HFFc6 (cell line): ENCODE results near the gene ZNF232. TPM values are rescaled to one million over a fixed set of nuclear protein-coding genes. Genes with fewer than 3 reads are reported as not detected.
"Not testable (repeated sequence)": the region's sequence is repeated elsewhere in the genome, so short reads cannot be mapped to it uniquely, and the experiment has no call there.

Source experiments
- DNase-seq: peaks from one replicate; pipeline ENCODE4 v3.0.0-alpha.2; 2018
- H3K27ac Mint-ChIP-seq: 2 replicates; pipeline ENCODE4 v1.8.0; 2020; ENCODE audit warnings: mild to moderate bottlenecking, mixed read lengths
- H3K27me3 Mint-ChIP-seq: 2 replicates; pipeline ENCODE4 v1.8.0; 2021; ENCODE audit warnings: mild to moderate bottlenecking, moderate library complexity, mixed read lengths; ENCODE audit not compliant: insufficient read depth
- H3K36me3 Mint-ChIP-seq: 2 replicates; pipeline ENCODE4 v1.8.0; 2021; ENCODE audit warnings: low read depth, mixed read lengths
- H3K4me1 Mint-ChIP-seq: 2 replicates; pipeline ENCODE4 v1.8.0; 2020; ENCODE audit warnings: low read depth, mixed read lengths
- H3K4me3 Mint-ChIP-seq: 2 replicates; pipeline ENCODE4 v1.8.0; 2020; ENCODE audit warnings: mild to moderate bottlenecking, moderate library complexity, mixed read lengths
- H3K9me3 Mint-ChIP-seq: 2 replicates; pipeline ENCODE4 v1.8.0; 2020; ENCODE audit warnings: mild to moderate bottlenecking, mixed read lengths
- total RNA-seq, 6 experiments: library from RNA; stranded (reverse); fragmentation: NEBNext Ultra II Directional; extraction: Animal tissue kit (Norgen Biotek cat#: 25700); gene quantifications; 2 replicates in 1 of 6; 3 replicates in 5 of 6; pipeline ENCODE4 v1.2.3, GENCODE V29; 2021
- TF ChIP-seq, protein P1 (sequence below): fragments of 200-600 bp; sonication (generic); IDR thresholded peaks from 2 replicates; pipeline ENCODE4 v1.5.0; 2021; ENCODE audit warnings: antibody characterized with exemption, mild to moderate bottlenecking

ZNF232 gene
- total RNA-seq, 6 experiments from 2014 or later, result 3.5 to 4.9 (median 3.8) TPM

DNA sequence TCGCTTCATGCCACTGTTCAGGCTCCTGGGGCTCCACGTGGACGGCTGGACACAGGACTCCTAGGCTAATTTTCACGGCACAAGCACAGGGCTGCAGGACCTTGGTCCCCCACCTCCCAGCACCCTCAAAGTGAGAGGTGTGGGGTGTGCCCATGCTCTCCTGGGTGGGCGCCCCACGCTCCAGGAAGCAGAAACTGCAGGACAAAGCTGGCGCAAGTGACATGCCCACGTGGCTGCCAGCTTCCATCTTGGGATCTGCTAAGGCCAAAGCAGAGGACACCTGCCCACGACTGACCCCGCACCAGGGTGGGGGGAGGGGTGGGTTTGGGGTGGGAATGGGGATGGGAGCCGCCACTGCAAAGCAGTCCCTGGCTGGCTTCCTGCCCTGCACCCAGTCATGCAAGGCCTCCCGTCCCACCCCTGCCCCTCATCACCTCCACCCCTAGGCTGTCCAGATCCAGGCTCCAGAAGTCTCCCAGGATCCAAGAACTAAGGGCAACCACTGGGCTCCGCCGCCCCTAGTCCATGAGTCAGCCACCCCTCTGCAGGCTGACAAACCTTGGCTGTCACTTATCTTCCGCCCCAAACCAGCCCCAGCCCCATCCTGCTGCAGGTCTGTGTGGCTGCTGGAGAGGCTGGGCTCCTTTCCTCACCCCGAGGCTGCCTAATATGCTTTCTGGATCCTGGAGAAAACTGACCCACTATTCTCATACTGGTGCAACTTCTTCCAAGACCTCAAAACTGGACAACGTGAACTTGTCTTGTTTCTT is 15.2 kb upstream of the ZNF232 start:
- Mint-ChIP-seq H3K27me3 (peaks cover 52% of the 10 kb centered on the region), H3K36me3 (no peaks in the 10 kb centered on the region), H3K9me3 (no peaks in the 10 kb centered on the region), H3K4me1 (no peaks in the 10 kb centered on the region), H3K27ac (no peak overlapping the region), H3K4me3 (no peak overlapping the region)
- TF ChIP-seq, protein P1, sequence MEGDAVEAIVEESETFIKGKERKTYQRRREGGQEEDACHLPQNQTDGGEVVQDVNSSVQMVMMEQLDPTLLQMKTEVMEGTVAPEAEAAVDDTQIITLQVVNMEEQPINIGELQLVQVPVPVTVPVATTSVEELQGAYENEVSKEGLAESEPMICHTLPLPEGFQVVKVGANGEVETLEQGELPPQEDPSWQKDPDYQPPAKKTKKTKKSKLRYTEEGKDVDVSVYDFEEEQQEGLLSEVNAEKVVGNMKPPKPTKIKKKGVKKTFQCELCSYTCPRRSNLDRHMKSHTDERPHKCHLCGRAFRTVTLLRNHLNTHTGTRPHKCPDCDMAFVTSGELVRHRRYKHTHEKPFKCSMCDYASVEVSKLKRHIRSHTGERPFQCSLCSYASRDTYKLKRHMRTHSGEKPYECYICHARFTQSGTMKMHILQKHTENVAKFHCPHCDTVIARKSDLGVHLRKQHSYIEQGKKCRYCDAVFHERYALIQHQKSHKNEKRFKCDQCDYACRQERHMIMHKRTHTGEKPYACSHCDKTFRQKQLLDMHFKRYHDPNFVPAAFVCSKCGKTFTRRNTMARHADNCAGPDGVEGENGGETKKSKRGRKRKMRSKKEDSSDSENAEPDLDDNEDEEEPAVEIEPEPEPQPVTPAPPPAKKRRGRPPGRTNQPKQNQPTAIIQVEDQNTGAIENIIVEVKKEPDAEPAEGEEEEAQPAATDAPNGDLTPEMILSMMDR, result no peak
- no peak for DNase-seq

DNA sequence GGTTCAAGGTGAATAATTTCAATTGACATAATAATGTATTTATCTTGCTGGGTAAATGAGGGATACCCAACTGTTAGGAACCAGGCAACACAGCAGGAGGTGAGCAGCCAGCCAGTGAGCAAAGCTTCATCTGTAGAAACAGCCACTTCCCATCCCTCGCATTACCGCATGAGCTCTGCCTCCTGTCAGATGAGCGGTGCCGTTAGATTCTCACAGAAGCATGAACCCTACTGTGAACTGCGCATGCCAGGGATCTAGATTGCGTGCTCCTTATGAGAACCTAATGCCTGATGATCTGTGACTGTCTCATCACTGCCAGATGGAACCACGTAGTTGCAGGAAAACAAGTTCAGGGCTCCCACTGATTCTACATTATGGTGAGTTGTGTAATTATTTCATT is 13.2 kb upstream of the ZNF232 start:
- not testable (repeated sequence) for H3K9me3 Mint-ChIP-seq, H3K36me3 Mint-ChIP-seq, H3K4me3 Mint-ChIP-seq, H3K27ac Mint-ChIP-seq, DNase-seq, H3K4me1 Mint-ChIP-seq
- peaks cover 43% of the 10 kb centered on the region for H3K27me3 Mint-ChIP-seq

DNA sequence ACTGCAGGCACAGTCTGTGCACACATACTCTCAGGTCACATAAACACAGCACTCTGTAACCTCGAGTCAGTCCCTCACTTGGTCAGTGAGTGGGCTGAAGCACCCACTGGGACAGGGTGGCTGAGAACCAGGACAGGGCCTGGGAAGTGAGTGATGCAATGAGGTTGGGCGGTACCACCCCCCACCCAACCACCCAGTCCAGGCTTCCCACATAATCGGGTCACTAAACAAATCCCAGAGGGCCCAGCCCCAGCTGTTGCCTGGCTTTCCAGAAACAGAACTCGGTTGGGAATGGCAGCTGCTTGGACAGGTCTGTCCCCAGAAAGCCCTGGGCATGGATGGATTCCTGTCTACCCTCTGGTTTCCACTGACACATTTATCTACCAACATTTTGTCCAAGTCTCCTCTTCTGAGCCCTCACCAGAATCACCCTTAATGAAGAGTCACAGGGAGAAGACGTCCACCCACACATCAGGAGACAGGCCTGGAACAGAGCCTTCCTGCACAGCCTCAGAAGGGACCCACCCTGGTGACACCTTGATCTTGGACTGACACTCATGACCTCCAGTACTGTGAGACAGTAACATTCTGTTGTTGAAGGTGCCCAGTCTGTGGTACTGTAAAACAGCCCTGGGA is 12.6 kb upstream of the ZNF232 start:
- H3K4me1 Mint-ChIP-seq, DNase-seq, H3K27ac Mint-ChIP-seq, H3K9me3 Mint-ChIP-seq, H3K4me3 Mint-ChIP-seq, H3K36me3 Mint-ChIP-seq: not testable (repeated sequence)
- H3K27me3 Mint-ChIP-seq, result peaks cover 37% of the 10 kb centered on the region

DNA sequence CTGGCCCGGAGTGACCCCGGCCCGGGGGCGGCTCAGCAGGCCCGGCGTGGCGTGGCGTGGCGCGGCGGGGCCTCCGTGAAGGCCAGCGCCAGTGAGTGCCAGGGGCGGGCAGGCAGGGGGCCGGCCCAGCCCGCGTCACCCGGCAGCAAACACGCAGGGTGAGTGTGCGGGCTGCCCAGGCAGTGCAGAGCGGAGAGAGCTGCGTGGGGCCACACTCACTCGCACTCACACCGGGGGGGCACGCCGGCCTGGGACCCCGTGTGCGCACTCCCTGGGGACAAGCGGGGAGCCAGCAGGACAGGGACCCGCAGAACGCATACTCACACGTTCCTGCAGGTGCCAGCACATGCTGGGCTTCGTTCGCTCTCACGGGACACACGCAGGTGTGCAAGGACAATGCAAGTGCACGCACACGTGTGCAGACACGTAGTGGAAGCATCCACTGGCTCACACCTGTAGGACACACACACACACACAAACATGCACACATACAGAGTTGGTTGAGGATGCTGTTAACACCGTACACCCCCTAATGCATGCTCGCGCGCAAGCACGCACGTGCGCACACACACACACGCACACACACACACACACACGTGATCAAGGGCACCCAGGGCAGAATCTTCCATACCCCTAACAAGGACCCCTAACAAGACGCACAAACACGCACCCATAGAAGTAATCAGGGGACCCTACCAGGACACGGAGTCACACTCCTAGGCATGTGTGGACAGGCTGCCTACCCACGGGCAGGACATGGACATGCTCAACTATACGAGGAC is 11.9 kb upstream of the ZNF232 start:
- Mint-ChIP-seq H3K36me3 (no peaks in the 10 kb centered on the region), H3K27ac (no peak overlapping the region), H3K4me1 (no peaks in the 10 kb centered on the region), H3K4me3 (no peak overlapping the region), H3K9me3 (no peaks in the 10 kb centered on the region), H3K27me3 (peaks cover 37% of the 10 kb centered on the region)
- no peak for DNase-seq
- TF ChIP-seq, protein P1, result no peak

DNA sequence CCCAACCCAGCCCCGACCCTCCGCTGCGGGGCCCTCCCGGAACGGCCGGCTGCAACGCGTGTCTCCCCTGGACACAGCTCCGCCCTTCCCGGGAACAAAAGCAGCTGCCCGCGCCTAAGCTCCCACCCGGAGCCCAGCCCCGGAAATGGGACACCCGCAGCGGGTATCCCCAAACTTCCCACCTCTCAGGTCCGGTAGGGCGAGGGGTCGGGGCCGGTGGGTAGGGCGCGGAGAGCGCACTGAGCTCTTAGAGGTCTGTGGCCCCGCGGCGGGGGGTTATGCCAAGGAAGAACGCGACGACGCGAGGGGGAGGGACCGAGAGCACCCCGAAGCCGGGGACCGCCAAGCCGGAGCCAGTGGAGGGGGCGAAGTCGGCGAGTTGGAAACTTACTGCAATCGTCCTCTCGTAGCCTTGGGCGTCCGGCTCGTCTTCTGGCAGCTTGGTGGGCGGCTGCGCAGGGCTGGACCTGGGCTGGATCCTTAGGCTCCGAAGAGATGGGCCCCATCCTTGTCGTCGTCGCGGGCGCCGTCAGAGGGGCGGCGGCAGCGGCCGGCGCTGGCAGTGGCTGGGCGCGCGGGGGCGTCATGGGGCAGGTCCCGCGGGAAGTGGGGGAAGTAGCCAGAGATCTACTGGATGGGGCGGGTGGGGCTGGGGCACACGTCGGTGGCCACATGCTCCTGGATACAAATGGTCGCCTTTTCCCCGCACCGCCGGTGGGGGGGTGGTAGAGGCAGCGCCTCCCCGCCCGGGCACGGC is 11.1 kb upstream of the ZNF232 start:
- Mint-ChIP-seq H3K4me1 (no peaks in the 10 kb centered on the region), H3K9me3 (no peaks in the 10 kb centered on the region), H3K27me3 (peaks cover 37% of the 10 kb centered on the region)

DNA sequence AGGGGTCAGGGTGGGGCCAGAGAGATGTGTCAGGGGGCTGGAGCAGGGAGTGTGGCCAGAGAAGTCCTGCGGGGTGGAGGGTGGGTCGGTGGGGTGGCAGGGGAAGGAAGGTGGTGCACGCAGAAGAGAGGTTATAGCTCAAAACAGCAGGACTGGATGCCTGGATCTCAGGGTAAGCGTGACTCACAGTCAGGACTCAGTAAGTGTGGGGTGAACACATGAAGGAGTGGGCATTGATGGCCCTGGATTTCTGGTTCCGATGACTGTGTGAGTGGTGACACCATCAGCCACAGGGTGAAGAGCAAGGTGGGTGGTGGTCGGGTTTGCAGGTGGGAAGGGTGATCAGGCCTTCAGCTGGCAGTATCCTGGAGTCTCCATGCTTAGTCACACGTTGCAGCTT is 10.4 kb upstream of the ZNF232 start:
- not testable (repeated sequence) for H3K27ac Mint-ChIP-seq, H3K4me1 Mint-ChIP-seq, H3K9me3 Mint-ChIP-seq, DNase-seq, H3K36me3 Mint-ChIP-seq
- Mint-ChIP-seq H3K27me3 (peaks cover 32% of the 10 kb centered on the region), H3K4me3 (peak overlapping the region; percentile 6; the same call in 1 of the 2 replicates)

More for the DNA sequence above, 11.1 kb upstream of the ZNF232 start:
- TF ChIP-seq, protein P1, result no peak
- Mint-ChIP-seq H3K36me3 (no peaks in the 10 kb centered on the region), H3K27ac (no peak overlapping the region), H3K4me3 (peak overlapping the region; percentile 65)
- DNase-seq, result no peak
